ENCODE measurements around the gene THADA. TPM values are rescaled to one million over a fixed set of nuclear protein-coding genes. Genes with fewer than 3 reads are reported as not detected.

The THADA gene
- polyA plus RNA-seq, 1 donor, result 17.0 TPM

DNA sequence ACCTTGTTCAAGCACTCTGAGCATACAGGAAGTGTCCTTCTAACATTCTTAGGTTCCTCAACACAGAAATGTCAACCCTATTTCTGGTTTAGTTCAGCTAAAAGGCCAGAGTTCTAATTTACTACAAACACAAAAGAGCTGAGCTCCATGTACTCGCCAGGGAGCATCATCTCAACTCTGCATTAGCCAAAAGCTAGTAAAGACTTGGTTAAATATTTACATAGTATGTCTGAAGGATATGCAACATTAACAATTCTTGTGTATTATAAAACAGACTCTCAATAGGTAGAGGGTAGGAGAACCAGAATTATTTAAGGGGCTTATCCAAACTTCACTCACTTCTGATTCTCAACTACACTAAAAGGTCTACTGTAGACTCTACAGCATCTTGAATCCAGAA lies 154.6 kb downstream of the THADA start:
- no peak for DNase-seq (ENCODE audit: low read depth)

GRCh38 chr2:43438858-43439655 lies 156.8 kb downstream of the THADA start:
- no peak for DNase-seq (ENCODE audit: low read depth)

GRCh38 chr2:43438342-43438741 lies 157.5 kb downstream of the THADA start:
- DNase-seq (ENCODE audit: low read depth), result no peak

DNA sequence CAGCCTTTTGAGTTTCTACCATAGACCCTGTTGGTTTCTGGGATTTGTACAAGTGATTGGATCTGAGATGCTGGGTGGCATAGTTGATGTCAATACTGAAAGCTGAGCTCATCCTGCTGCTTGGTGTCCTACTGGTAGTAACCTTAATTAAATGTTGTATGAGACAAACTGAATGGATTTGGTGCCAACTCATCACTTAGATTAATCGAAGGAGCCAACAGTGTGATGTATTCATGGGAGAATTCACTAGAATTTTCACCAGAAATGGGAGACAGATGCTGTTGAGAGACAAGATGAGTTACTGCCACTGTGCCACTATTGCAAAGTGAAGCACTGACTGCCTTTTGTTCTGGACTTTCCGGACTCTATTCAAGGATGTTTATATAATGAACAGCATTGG lies 158.5 kb downstream of the THADA start:
- DNase-seq (ENCODE audit: low read depth), result no peak

DNA sequence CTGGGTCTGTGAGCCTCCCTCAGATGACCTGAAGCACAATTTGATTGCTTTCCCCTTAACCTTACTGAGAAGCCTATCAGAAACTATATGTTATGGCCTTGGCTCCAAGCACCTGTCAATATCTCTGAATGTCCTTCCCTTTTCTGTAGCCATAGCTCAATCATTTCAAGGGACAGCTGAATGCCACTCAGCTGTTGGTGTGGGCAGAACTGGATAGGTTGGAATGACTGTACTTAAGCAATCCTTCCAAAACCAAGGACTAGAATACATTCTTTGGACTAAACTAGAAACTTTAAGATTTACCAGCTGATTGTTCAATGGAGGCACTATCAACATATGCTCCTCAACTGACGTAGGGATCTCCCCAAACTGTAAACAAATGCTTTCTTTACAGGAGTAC lies 159.4 kb downstream of the THADA start:
- DNase-seq (ENCODE audit: low read depth), result no peak

- no peak for DNase-seq (ENCODE audit: low read depth)
These were observed 160.1 kb downstream of the THADA start for GRCh38 chr2:43435746-43436145.

GRCh38 chr2:43430489-43430888 lies 165.3 kb downstream of the THADA start:
- DNase-seq (ENCODE audit: low read depth), result no peak

GRCh38 chr2:43429369-43429768 lies 166.5 kb downstream of the THADA start:
- DNase-seq (ENCODE audit: low read depth), result no peak

DNA sequence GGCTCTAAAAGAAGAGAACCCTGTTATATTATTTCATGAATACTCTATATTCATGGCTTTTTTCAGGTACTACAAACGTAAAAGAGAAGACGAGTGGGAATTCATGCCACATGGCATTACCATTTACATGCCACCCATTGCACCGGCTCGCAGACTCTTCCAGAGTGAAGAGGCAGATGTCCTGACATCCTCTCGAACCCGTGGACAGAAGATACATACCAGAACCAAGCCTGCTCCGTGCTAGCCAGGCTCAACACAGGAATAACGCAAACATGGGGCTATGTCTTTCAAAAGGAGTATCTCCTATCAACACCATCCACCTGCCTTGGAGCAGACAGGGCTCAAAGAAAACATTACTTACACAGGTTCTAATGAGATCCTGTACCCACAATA lies 168.8 kb downstream of the THADA start:
- DNase-seq (ENCODE audit: low read depth), result no peak

DNA sequence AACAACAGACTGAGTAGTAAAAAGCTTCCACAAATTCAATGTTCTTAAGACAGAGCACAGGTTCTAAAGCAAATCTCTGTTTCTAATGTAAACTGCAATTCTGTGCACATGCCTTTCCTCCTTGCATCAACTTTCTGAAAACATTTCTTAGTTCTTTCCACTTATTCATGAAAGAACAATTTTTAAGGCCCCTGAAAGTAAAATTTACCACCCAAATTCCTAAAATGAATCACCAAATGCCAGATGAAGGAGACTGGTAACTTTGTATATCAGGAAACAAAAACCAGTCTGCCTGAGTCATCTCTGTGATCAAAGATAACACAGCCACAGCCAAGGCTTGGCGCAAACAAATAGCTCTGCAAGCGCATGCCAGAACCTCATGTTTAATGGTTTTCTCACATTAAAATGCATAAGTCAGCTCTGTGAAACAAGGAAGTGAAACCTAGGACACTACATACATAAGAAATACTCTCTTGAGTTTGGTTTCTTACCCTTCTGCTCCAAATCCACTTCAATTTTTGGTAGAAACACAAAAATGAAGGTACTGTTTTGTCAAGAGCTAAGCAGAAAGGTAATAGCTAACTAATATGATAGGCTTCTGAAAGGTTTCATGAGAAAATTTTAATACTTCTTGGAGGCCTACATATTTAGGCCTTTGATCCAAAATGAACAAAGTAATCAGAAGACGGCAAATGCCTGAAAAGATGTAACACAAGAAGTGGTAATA lies 169.4 kb downstream of the THADA start:
- DNase-seq (ENCODE audit: low read depth), result no peak

DNA sequence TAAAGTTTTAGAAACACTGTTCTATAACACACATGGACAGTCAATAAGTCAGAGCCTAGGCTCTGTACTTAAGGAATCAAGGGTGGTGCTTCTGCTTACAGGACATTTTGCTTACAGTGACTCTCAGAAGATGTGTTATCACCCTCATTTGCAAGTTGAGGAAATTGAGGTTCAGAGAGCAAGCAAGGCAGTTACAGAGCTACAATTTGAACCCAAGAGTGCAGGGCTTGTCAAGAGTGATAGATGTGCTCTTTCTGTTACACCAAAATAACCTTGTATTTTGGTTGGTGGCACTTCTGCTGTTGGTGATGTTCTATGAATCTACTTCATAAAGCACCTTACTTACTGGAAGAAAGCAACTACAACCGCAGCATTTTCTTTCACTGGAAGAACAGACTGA lies 170.2 kb downstream of the THADA start:
- no peak for DNase-seq (ENCODE audit: low read depth)

DNA sequence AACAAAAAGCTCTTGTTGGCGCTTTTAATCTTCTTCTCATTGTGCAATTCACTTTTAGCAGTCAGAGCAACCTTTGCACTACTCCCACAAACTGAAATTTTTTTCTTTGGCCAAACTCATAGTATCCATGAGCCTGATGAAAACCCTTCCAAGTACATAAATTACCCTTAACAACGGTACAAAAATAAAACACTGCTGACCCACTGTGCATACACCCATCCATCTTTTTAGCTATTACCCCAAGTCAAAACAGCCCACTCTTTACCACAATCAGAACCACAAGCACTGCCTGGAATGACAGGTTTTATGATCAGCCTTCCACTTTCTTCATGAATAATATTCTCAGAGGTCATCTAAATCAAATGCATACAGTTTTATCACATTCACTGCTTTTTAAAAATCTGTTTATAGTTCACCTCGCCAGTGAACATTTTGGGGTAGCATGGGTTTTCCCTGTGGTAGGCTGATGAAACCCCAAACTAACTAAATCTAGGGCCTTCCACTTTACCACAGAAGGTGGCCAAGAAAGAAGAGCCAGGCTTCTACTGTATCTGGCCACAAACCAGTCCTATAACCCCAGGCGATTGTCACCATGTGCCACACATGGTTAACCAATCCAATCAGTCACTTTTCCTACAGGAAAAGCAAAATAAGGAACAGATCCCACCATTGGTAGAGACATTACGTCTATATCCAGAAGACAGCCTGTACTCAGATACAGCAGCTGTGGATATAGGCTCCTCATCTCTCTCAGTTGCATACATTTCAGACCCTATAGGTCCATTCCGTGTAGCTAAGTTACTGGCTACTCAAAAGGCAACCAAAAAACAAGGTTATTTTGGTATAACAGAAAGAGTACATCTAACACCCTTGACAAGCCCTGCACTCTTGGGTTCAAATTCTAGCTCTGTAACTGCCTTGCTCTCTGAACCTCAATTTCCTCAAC lies 171.3 kb downstream of the THADA start:
- DNase-seq (ENCODE audit: low read depth), result no peak

GRCh38 chr2:43423941-43424261 lies 171.9 kb downstream of the THADA start:
- no peak for DNase-seq (ENCODE audit: low read depth)

- DNase-seq (ENCODE audit: low read depth), result no peak
These were observed 174.6 kb downstream of the THADA start for GRCh38 chr2:43421194-43421593.

GRCh38 chr2:43420389-43420801 lies 175.4 kb downstream of the THADA start:
- DNase-seq (ENCODE audit: low read depth), result no peak

GRCh38 chr2:43419876-43420275 lies 176.0 kb downstream of the THADA start:
- no peak for DNase-seq (ENCODE audit: low read depth)

- no peak for DNase-seq (ENCODE audit: low read depth)
These were observed 176.6 kb downstream of the THADA start for GRCh38 chr2:43419243-43419642.

DNA sequence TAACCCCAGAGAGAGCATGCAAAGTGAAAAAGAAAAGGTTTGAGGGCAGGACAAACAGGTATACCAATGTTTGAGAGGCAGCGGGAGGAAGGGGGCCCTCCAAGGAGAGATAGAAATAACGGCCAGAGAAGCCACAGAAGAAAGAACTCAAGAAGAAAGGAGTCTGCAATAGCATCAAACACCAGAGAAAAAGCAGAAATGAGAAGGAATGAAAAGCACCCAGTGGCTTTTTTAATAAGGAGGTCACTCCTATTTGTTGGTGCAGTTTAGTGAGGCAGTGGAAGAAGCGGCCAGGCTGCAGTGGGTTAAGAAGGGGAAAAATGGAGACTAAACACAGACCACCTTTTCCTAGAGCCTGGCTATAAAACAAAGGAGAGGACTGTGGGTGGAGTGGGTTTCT lies 177.2 kb downstream of the THADA start:
- no peak for DNase-seq (ENCODE audit: low read depth)

GRCh38 chr2:43417300-43417699 lies 178.5 kb downstream of the THADA start:
- DNase-seq (ENCODE audit: low read depth), result no peak

GRCh38 chr2:43415592-43415991 lies 180.2 kb downstream of the THADA start:
- DNase-seq (ENCODE audit: low read depth), result no peak

- no peak for DNase-seq (ENCODE audit: low read depth)
These were observed 181.2 kb downstream of the THADA start for GRCh38 chr2:43414586-43415135.

DNA sequence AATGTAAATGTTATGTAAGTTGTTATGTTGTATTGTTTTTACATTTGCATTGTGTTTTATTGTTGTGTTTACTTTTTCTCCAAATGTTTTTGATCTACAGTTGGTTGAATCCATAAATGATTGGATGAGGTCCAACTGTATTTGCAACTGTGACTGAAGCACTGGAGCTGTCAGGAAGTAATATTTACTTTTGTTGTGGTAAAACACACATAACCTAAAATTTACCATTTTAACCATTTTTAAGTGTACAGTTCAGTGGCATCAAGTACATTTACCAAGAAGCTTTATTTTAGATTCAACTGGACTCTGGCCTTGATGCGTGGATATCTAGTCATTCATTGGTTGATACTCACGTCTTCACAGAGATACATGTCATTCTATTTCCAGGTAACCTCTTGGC lies 181.8 kb downstream of the THADA start:
- no peak for DNase-seq (ENCODE audit: low read depth)

Measured in forelimb muscle (tissue), 1 donor.